Measurements from ENCODE around the gene EXPH5.
A peak's percentile ranks its signal among the peaks of the same experiment; 100 is the strongest.
"Not testable (repeated sequence)": the region's sequence is repeated elsewhere in the genome, so short reads cannot be mapped to it uniquely, and the experiment has no call there.

The EXPH5 gene, protein sequence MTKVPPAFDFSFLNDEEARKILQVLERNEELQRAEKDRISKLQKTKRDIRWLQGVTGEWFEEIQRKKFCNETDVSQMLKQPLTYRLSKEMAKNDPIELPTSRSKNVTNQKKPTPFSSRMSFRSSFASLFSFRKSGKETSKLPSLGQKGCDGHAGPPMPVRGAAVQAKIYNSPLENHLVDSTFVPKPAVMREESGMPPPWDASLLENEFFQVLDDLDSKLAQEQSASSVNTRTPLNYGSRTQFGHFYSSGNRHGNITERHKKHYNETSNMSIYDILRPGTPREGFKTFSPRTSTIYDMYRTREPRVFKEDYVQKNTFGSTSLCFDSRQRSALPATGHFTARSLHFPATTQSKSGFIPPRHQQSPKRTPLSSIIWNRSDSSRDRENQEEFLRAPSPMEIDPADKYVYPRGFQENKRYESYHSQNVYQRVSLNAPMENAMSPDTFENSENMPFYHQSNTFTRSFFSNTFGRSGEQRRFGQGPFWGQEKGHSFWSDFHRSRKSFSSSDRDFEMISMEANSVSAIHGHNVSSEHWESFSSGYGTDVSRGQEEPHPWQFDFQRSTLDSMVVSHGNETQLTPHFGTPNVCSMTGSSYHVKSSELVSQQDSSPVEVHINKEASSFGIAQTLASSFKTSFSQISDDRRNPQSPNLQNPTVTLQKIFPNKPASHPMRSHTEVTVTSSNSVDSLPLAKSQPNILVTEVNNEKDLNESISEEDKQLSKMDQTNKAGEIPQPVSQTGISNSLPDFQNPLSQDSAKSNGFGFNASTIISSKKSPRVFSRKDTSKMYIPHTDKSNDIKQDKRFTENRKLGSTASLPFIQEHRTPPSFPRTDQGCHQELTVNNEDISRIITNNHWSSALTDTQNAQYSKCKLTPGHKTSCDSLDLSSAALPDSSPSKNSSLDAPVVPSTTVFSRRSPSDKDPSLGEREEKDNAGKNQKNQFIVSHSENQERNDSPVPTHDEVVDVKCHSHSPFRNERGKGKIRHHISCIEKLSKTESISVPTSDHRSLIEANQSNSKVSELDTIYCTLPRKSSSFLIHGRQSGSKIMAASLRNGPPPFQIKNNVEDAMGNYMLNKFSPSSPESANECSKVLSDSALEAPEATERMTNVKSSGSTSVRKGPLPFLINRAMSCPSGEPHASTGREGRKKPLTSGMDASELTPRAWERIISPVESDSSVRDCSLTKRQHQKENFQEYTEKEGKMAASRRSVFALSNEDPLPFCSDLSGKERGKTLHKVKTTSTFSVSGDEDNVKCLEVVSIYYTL (N-terminal part only)

DNA sequence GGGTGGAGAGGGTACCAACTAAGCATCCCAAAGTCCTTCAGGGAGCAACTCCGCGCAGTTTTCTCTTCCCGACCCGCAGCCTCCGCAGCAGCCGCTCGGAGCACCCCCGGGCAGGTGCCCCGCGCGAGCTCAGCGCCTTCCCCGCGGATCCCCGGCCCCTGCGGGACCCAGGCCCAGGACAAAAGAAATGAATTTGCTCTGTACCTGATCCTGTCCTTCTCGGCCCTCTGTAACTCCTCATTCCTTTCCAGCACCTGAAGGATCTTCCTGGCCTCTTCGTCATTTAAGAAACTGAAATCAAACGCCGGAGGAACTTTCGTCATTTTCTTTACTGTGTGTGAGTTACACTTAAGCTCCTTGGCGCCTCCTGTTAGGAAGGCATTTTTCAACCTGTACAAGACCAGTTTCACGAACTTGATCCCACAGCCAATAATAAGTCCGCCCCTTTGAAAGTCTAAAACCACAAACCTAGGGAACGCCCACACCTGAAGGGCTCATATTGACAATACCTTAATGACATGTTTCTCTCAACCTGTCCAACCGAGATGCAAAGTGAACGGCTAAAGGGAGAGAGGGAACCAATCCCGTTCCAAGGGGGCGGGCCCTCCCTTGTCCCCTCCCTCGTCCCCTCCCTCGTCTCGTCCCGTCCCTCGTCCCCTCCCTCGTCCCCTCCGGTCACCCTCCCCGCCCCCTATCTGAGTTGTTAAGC is at the start of gene EXPH5:
EXPH5 (minus strand) TSS at position 555 of the 709 bp plus-strand sequence; CDS start at position 323, 232 bp downstream.
- peak; percentile 93 for DNase-seq (ENCODE audit: low spot score)

GRCh38 chr11:108641752-108642151 is 48.2 kb upstream of the EXPH5 start:
- not testable (repeated sequence) for DNase-seq (ENCODE audit: low spot score)

DNA sequence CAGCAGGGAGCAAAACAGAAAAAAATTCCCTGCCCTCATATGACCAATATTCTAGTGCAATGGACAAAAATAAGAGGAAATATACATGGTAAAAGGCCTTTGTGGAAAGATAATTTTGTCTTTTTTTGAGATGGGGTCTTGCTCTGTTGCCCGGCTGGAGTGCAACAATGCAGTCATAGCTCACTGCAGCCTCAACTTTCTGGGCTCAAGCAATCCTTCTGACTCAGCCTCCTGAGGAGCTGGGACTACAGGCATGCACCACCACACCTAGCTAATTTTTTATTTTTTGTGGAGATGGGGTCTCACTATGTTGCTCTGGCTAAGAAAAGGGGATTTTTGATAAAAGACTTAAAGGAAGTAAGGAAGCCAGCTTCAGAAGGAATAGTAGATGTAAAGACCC is 45.6 kb upstream of the EXPH5 start:
- DNase-seq (ENCODE audit: low spot score): no peak

GRCh38 chr11:108636222-108636621 is 42.7 kb upstream of the EXPH5 start:
- no peak for DNase-seq (ENCODE audit: low spot score)

DNA sequence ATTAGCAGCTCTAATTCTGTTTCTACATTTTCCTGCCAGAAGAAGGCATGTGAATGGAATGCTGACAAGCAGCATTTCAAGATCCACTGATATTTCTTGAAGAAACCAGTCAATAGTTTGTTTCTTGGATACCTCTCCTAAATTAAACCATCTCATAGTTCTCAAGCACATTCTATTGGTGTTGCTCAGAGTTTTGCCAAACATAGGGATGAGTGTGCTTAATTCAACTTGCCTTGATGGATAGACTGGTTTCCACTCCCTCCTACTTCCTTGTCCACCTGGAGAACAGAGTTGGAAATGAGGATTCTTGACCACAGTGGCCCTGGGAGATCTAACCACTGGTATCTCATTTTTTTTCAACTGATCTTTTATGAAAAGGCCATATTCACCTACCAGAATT is 41.5 kb upstream of the EXPH5 start:
- DNase-seq (ENCODE audit: low spot score): no peak

- no peak for DNase-seq (ENCODE audit: low spot score)
These were observed 38.6 kb upstream of the EXPH5 start for GRCh38 chr11:108632041-108632704.

DNA sequence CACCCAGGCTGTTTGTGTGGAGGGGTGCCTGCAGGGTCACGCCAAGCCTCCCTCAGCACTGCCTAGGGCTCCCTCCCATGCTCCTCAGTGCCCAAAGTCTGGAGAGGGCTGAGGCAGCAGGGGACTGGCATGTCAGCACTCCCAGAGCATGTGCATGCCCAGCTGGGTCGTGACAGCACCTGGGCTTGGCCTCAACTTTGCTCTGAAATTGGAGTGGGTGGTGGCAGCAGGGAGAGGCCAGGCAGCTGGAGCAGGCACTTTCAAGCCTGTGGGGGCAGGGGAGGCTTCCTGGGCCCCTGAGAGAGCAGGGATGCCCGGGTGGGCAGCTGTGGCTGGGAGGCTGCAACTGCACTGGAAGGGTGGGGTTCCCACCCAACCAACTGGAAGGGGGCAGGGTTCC is 35.7 kb upstream of the EXPH5 start:
- DNase-seq (ENCODE audit: low spot score): no peak

DNA sequence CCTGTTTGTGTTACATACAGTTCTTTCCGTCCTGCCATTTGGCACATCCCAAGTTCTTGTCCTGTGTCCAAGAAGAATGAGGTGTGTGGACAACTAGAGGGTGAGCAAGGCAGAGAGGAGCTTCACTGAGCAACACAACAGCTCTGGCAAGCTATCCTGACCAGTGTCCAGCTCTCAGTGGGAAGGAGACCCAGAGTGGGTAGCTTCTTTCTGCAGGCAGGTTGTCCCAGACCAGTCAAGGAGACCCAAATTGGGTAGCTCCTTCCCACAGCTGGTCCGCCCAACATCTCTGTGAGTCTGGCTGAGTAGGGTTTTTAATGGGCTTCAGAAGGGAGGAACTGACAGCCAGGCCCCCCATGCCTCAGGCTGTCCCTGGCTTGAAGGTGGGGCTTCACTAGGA is 35.2 kb upstream of the EXPH5 start:
- DNase-seq (ENCODE audit: low spot score): no peak

DNA sequence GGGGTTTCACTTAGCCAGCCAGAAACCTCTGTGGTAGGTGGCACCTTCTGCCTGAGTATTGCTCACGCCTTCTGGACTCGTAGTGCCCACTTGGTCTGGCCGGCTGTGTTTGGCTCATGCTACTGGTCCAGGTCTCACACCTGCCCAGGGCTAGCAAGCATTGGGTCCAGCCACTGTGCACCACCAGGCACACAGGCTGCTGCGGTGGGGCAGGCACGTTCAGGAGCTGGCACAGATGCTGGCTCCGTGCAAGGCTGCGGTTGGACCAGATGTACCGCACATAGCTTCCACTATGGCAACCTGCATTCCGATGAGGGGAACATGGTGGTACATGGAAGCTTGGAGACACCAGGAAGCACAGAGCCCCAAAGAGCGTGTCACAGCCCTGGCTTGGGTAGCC is 34.8 kb upstream of the EXPH5 start:
- DNase-seq (ENCODE audit: low spot score): no peak

- DNase-seq (ENCODE audit: low spot score): no peak
These were observed 30.8 kb upstream of the EXPH5 start for GRCh38 chr11:108624196-108624925.

DNA sequence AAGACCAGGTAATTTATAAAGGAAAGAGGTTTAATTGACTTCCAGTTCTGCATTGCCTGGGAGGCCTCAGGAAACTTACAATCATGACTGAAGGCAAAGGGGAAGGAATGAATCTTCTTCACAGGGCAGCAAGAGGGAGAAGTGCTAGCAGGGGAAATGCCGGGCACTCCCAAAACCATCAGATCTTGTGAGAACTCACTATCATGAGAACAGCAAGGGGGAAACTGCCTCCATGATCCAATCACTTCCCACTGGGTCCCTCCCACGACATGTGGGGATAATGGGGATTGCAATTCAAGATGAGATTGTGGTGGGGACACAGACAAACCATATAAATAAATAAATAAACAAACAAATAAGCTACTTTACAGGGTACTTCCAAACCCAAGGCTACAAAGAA is 28.8 kb upstream of the EXPH5 start:
- DNase-seq (ENCODE audit: low spot score): no peak

- no peak for DNase-seq (ENCODE audit: low spot score)
These were observed 27.6 kb upstream of the EXPH5 start for GRCh38 chr11:108620958-108621772.

- DNase-seq (ENCODE audit: low spot score): no peak
These were observed 25.0 kb upstream of the EXPH5 start for GRCh38 chr11:108618529-108618928.

- DNase-seq (ENCODE audit: low spot score): no peak
These were observed 23.5 kb upstream of the EXPH5 start for GRCh38 chr11:108617055-108617454.

- no peak for DNase-seq (ENCODE audit: low spot score)
These were observed 23.0 kb upstream of the EXPH5 start for GRCh38 chr11:108616549-108616948.

GRCh38 chr11:108614086-108614485 is 20.5 kb upstream of the EXPH5 start:
- no peak for DNase-seq (ENCODE audit: low spot score)

DNA sequence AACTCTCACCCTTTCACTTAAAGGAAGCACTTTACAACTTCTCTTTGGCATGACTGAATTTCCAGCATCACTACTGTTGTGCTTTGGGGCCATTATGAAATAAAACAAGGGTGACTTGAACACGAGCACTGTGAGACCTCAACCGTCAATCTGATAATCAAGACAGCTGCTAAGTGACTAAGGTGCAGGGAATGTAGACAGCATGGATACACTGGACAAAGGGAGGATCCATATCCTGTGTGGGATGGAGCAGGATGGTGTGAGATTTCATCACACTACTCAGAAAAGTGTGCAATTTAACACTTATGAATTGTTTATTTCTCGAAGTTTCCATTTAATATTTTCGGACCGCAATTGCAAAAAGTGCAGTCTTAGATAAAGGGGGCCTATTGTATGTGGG is 16.1 kb upstream of the EXPH5 start:
- DNase-seq (ENCODE audit: low spot score): no peak

- no peak for DNase-seq (ENCODE audit: low spot score)
These were observed 15.0 kb upstream of the EXPH5 start for GRCh38 chr11:108608548-108608947.

- DNase-seq (ENCODE audit: low spot score): no peak
These were observed 13.1 kb upstream of the EXPH5 start for GRCh38 chr11:108606495-108607160.
